Calu3 (cell line): Measurements from ENCODE around the gene GRIK4. TPM values are rescaled to one million over a fixed set of nuclear protein-coding genes. Genes with fewer than 3 reads are reported as not detected.

ENCODE experiments used
- BruUV-seq: library from RNA; stranded (reverse); fragments of 400-500 nt; replicated peaks from 2 replicates; lab custom pipeline; 2021; lab: Mats Ljungman, UMichigan
- CTCF ChIA-PET: fragments of 300-600 bp; sonication (Branson Sonifier 250); formaldehyde crosslinking; loops from one replicate; lab custom pipeline; 2022; ENCODE audit warnings: antibody characterized with exemption; lab: Charles Lee
- DNase-seq: peaks from one replicate; pipeline ENCODE4 v3.0.0; 2022
- H3K27ac Mint-ChIP-seq: one replicate; pipeline ENCODE4 v1.8.0; 2022; ENCODE audit warnings: mixed read lengths; ENCODE audit not compliant: unreplicated experiment
- H3K27me3 Mint-ChIP-seq: one replicate; pipeline ENCODE4 v1.8.0; 2022; ENCODE audit warnings: mixed read lengths; ENCODE audit not compliant: unreplicated experiment
- H3K36me3 Mint-ChIP-seq: one replicate; pipeline ENCODE4 v1.8.0; 2022; ENCODE audit warnings: mild to moderate bottlenecking, moderate library complexity, mixed read lengths; ENCODE audit not compliant: insufficient read depth, unreplicated experiment
- H3K4me1 Mint-ChIP-seq: one replicate; pipeline ENCODE4 v1.8.0; 2022; ENCODE audit warnings: mild to moderate bottlenecking, low read depth, mixed read lengths; ENCODE audit not compliant: unreplicated experiment
- H3K4me3 Mint-ChIP-seq: one replicate; pipeline ENCODE4 v1.8.0; 2022; ENCODE audit warnings: mild to moderate bottlenecking, low read depth, moderate library complexity, mixed read lengths; ENCODE audit not compliant: unreplicated experiment
- H3K9me3 Mint-ChIP-seq: one replicate; pipeline ENCODE4 v1.8.0; 2022; ENCODE audit warnings: low read depth, mixed read lengths; ENCODE audit not compliant: unreplicated experiment
- CTCF ChIP-seq: fragments of 200-600 bp; IDR thresholded peaks from one replicate; pipeline ENCODE4 v1.8.0; 2022; ENCODE audit warnings: antibody characterized with exemption; ENCODE audit not compliant: unreplicated experiment
- intact Hi-C: fragments of 100-400 bp; cut with micrococcal nuclease; formaldehyde crosslinking; loops from one replicate; pipeline ENCODE4 v1.10.0; 2022; ENCODE audit not compliant: unreplicated experiment
- total RNA-seq: library from RNA; stranded (reverse); gene quantifications from 2 replicates; pipeline ENCODE4 v1.2.3, GENCODE V29; 2022

GRIK4 gene
- total RNA-seq, 1 experiment from 2014 or later, result not detected

DNA sequence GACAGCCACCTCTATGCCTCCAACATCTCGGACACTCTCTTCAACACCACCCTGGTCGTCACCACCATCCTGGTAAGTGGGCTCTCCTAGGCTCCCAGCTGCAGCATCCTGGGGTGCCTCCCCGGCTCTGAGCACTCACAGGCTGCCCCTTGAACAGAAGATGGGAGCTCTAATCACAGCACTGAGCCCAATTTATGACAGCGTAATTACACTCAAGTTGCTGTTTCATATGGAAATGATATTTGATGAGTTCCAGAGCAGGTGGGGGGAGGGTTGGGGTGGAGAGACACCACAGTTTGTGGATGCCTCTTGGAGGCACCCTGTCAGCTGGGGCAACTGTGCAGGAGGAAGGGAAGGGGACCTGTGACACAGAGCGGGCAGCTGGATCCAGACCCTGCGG is 387.0 kb downstream of the GRIK4 start:
- no peaks in the 10 kb centered on the region for H3K4me1 Mint-ChIP-seq
- H3K27ac Mint-ChIP-seq, result no peak overlapping the region
- no peaks in the 10 kb centered on the region for H3K36me3 Mint-ChIP-seq
- intact Hi-C loops, result no loop called here
- H3K4me3 Mint-ChIP-seq, result no peak overlapping the region
- H3K27me3 Mint-ChIP-seq, result peaks cover 35% of the 10 kb centered on the region
- CTCF ChIA-PET, result interaction anchor here (1.1 kb wide), 1 partner anchor 8 kb away, joined by 4 read pairs; no protein-coding TSS in a partner anchor
- no peak for DNase-seq
- TF ChIP-seq CTCF, result no peak
- H3K9me3 Mint-ChIP-seq, result no peaks in the 10 kb centered on the region
- no TSS peak for BruUV-seq

DNA sequence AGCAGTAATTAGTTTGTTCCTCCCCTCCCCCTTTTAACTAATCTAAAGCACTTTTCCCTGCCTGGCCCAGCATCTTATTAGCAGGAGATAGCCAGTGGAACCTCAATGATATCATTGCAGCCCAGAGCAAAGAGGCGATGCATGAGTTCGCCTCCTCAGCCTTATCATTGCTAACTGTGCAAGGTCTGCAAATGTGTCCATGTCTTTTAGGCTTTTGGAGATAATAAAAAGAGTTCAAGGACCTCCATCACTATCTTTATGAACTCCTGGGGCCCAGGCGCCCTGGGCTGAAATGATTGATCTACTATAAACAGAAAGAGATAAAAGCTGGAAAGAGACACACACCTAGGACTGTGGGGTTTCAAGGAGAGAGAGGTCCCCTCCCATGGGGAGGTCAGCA is 388.2 kb downstream of the GRIK4 start:
- CTCF ChIA-PET, result no interaction called here
- H3K4me3 Mint-ChIP-seq, result no peak overlapping the region

GRCh38 chr11:120900643-120901042 is 389.1 kb downstream of the GRIK4 start:
- Mint-ChIP-seq H3K9me3 (no peaks in the 10 kb centered on the region), H3K27ac (no peak overlapping the region), H3K4me1 (no peaks in the 10 kb centered on the region), H3K36me3 (no peaks in the 10 kb centered on the region), H3K27me3 (peaks cover 17% of the 10 kb centered on the region), H3K4me3 (no peak overlapping the region)
- intact Hi-C loops, result no loop called here
- no peak for DNase-seq
- no peak for TF ChIP-seq CTCF
- no TSS peak for BruUV-seq
- CTCF ChIA-PET, result no interaction called here

More for the DNA sequence above, 388.2 kb downstream of the GRIK4 start:
- Mint-ChIP-seq H3K4me1 (no peaks in the 10 kb centered on the region), H3K9me3 (no peaks in the 10 kb centered on the region), H3K36me3 (no peaks in the 10 kb centered on the region), H3K27me3 (peaks cover 27% of the 10 kb centered on the region), H3K27ac (no peak overlapping the region)
- no peak for TF ChIP-seq CTCF
- BruUV-seq, result no TSS peak
- DNase-seq, result no peak
- intact Hi-C loops, result no loop called here

- no peak overlapping the region for H3K4me3 Mint-ChIP-seq
- BruUV-seq, result no TSS peak
- peaks cover 22% of the 10 kb centered on the region for H3K27me3 Mint-ChIP-seq
- DNase-seq, result no peak
- intact Hi-C loops, result no loop called here
- no peaks in the 10 kb centered on the region for H3K4me1 Mint-ChIP-seq
- CTCF ChIA-PET, result interaction anchor here (1.5 kb wide), 1 partner anchor 512 kb away, joined by 3 read pairs; no protein-coding TSS in a partner anchor
- H3K27ac Mint-ChIP-seq, result no peak overlapping the region
- no peaks in the 10 kb centered on the region for H3K36me3 Mint-ChIP-seq
- TF ChIP-seq CTCF, result no peak
- no peaks in the 10 kb centered on the region for H3K9me3 Mint-ChIP-seq
These were observed 392.1 kb downstream of the GRIK4 start for GRCh38 chr11:120903686-120904085.
